ENCODE data around the gene GAD1.

DNA sequence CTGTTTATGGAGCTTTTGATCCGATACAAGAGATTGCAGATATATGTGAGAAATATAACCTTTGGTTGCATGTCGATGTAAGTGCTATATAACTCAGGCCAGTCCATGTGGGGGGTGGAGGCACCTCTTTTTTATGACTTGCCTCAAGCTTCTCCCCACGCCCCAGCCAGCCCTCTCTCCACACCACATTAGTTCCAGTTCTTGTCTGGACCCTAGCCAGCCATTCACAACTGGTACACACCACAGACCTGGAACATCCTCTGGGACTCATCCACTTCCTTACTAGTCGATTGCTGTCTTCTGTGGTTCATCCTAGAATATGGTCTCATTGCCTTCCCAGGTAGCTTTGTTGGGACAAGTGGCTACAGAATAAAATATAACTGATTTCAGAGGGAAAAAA is 31.0 kb downstream of the GAD1 start:
- TF ChIP-seq, protein P1, sequence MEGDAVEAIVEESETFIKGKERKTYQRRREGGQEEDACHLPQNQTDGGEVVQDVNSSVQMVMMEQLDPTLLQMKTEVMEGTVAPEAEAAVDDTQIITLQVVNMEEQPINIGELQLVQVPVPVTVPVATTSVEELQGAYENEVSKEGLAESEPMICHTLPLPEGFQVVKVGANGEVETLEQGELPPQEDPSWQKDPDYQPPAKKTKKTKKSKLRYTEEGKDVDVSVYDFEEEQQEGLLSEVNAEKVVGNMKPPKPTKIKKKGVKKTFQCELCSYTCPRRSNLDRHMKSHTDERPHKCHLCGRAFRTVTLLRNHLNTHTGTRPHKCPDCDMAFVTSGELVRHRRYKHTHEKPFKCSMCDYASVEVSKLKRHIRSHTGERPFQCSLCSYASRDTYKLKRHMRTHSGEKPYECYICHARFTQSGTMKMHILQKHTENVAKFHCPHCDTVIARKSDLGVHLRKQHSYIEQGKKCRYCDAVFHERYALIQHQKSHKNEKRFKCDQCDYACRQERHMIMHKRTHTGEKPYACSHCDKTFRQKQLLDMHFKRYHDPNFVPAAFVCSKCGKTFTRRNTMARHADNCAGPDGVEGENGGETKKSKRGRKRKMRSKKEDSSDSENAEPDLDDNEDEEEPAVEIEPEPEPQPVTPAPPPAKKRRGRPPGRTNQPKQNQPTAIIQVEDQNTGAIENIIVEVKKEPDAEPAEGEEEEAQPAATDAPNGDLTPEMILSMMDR (IDR thresholded peaks at IDR 0.05), result no peak
- no peak for TF ChIP-seq POLR2A (IDR thresholded peaks at IDR 0.05)
- TF ChIP-seq EP300 (IDR thresholded peaks at IDR 0.05), result no peak

All from tibial nerve (tissue), 4 donors.